ENCODE data around the gene HCAR2.
"Not testable (repeated sequence)": the region's sequence is repeated elsewhere in the genome, so short reads cannot be mapped to it uniquely, and the experiment has no call there.

Gene HCAR2

DNA sequence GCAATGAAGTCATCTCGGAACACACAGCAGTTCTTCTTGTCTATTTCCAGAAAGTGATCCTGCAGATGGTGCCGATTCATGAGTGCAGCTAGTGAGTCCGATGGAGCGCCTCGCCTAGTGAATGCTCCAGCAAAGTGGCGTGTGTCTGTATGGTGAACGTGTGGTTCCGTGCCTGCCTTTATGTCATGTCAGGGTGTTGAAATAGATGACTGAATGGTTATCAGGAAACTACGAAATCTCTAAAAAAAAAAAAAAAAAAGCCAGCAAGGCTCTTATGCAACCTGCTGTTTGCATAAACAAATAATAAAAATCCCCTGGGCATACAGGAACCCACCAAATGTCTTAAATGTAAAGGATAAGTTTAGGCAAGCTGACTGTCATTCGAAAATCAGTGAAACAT lies 13.5 kb upstream of the HCAR2 start, which contains the start of gene HCAR3:
Gene HCAR3 (minus strand): TSS at position 154 of the 400 bp plus-strand sequence. CDS start 74 bp downstream, at position 80.
- not testable (repeated sequence) for DNase-seq (ENCODE audit: low read depth)

DNA sequence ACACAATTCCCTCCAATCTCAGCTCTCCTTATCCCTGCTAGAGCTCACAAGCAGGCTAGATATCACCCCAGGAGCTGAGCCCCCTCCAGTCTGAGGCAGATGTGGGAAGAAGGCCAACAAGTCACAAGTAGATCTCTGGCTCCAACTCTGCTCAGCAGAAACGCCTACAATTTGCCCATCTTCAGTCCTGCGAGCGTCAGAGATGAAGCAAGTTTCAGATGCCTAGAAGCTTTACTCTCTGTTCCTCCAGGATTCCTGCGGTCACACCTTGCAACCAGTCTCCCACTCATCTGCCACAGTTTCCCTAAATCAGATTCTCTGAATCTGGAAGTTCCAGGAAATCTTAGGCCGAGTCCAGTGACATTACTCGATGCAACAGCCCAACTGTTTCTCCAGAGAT lies 12.1 kb upstream of the HCAR2 start:
- not testable (repeated sequence) for DNase-seq (ENCODE audit: low read depth)

GRCh38 chr12:122713491-122714188 lies 10.5 kb upstream of the HCAR2 start:
- not testable (repeated sequence) for DNase-seq (ENCODE audit: low read depth)

- DNase-seq (ENCODE audit: low read depth), result not testable (repeated sequence)
Observed at GRCh38 chr12:122711266-122711665, 8.1 kb upstream of the HCAR2 start.

- not testable (repeated sequence) for DNase-seq (ENCODE audit: low read depth)
Observed at GRCh38 chr12:122710341-122710740, 7.2 kb upstream of the HCAR2 start.

DNA sequence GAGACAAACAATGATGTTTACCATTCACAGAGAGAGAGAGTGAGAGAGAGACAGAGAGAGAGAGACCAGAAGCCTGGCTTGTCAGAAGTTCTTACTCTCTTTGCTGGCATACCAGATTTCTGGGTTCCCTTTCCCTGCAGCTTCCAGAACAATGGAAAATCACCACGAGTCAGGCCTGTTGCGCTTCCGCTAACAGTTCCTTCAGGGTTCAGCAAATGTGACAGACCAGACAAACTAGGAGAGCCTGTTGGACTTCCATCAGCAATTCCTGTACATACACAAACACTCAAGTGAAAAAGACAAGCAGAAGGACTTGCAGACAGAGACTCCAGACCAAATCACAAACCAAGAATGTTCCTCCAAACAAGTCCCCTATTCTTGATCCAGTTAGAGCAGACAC lies 6.1 kb upstream of the HCAR2 start:
- not testable (repeated sequence) for DNase-seq (ENCODE audit: low read depth)

DNA sequence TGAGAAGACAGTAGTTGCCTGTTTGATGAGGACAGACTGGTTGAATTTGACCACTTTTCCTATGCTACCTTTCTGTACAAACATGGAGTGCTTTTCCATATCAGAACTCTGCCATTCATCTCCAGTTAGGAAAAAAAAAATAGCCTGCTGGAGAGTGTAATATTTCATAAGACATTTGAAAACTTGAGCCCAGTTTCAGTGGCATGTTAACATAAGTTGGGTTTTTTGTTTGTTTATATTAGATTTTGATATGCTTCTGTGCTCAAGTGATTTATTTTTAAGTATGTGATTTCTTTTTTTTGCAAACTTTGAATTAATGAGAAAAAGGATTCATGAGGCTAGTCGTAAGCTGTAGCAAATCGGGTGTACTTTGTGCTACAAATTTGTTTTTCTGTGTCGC lies 684 bp upstream of the HCAR2 start:
- not testable (repeated sequence) for DNase-seq (ENCODE audit: low read depth)

- DNase-seq (ENCODE audit: low read depth), result not testable (repeated sequence)
Observed at GRCh38 chr12:122701481-122701880, 1.7 kb downstream of the HCAR2 start.

GRCh38 chr12:122700038-122700710 lies 3.0 kb downstream of the HCAR2 start:
- DNase-seq (ENCODE audit: low read depth), result not testable (repeated sequence)

DNA sequence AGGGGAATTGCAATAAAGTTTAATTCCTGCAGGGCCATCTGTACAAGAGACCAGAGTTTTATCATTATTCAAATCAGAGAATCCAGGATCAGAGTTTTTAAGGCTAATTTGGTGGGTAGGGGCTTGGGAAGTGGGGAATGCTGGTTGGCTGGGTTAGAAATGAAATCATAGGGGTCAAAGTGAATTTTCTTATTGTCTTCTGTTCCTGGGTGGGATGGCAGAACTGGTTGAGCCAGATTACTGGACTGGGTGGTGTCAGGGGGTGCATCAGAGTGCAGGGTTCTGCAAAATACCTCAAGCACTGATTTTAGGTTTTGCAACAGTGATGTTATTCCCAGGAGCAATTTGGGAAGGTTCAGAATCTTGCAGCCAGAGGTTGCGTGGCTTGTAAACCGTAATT lies 6.2 kb downstream of the HCAR2 start:
- DNase-seq (ENCODE audit: low read depth), result not testable (repeated sequence)

GRCh38 chr12:122691566-122691965 lies 11.6 kb downstream of the HCAR2 start:
- no peak for DNase-seq (ENCODE audit: low read depth)

DNA sequence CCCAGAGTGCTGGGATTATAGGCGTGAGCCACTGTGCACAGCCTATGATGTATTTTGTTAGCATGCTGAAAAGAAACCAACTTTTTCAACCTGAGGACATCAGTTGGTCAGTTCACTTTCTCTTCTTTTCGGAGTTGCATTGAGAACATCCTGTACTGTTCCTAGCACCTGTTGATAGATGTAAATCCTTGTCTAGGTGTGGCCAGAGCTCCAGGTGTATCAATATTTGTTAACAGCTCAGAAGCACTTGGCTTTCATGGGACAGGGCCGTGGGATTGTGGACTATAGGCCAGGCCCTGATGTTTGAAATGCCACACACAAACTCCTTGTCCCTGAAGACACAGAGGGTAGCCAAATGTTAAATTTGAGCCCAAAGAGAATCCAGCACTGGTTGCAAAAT lies 14.9 kb downstream of the HCAR2 start:
- no peak for DNase-seq (ENCODE audit: low read depth)

DNA sequence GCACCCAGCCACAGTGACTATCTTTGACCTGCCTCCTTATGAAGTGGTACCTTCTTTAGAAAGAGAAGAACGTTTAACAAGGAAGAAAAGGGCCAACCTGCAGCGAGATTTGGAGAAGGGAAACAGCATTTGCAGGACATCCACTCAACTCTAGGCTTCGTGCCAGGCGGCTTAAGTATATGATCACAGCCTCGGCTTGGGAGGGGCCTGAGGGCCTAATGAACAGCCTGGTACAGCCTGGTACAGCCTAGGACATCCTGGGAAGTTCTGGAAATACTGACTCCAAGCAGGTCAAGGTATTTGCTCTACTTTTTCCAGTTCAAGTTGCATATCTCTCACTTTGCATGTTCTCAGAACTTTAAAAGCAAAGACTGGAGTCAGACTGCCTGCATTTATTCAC lies 16.1 kb downstream of the HCAR2 start:
- DNase-seq (ENCODE audit: low read depth), result no peak

GRCh38 chr12:122686538-122686937 lies 16.6 kb downstream of the HCAR2 start:
- no peak for DNase-seq (ENCODE audit: low read depth)

DNA sequence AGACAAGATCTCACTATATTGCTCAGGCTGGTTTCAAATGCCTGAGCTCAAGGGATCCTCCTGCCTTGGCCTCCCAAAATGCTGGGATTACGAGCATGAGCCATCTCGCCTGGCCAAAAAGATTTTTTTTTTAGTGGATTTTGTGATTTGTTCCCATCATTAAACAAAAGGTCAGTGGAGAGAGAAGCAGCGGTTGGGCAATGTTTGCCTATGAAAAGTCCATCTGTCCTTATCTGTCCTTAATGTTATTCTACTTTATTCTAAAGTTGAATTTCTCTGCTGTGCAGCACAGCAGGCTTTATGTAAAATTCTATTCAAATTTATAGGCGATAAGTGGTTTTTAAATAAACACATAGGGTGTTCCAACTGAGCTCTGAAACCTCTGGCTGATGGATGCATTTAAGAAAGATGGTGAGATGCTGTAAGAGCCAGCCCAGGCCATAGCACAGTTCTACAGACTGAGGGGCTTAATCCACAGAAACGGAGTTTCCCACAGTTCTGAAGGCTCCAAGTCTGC lies 18.8 kb downstream of the HCAR2 start:
- no peak for DNase-seq (ENCODE audit: low read depth)

GRCh38 chr12:122681814-122682213 lies 21.3 kb downstream of the HCAR2 start:
- peak; percentile 48 for DNase-seq (ENCODE audit: low read depth)

- DNase-seq (ENCODE audit: low read depth), result not testable (repeated sequence)
Observed at GRCh38 chr12:122680989-122681388, 22.2 kb downstream of the HCAR2 start.

DNA sequence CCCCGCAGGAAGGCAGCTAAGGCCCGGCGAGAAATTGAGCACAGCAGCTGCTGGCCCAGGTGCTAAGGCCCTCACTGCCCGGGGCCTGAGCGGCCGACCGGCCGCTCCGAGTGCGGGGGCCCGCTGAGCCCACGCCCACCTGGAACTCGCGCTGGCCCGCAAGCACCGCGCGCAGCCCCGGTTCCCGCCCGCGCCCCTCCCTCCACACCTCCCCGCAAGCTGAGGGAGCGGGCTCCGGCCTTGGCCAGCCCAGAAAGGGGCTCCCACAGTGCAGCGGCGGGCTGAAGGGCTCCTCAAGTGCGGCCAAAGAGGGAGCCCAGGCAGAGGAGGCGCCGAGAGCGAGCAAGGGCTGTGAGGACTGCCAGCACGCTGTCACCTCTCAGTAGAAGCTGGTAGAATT lies 26.4 kb downstream of the HCAR2 start:
- DNase-seq (ENCODE audit: low read depth), result not testable (repeated sequence)

DNA sequence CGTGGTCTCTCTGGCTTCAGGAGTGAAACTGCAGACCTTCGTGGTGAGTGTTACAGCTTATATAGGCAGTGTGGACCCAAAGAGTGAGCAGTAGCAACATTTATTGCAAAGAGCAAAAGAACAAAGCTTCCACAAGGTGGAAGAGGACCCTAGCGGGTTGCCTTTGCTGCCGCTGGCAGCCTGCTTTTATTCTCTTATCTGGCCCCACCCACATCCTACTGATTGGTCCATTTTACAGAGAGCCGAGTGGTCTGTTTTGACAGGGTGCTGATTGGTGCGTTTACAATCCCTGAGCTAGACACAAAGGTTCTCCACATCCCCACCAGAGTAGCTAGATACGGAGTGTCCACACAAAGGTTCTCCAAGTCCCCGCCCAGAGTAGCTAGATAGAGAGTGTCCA lies 27.1 kb downstream of the HCAR2 start:
- DNase-seq (ENCODE audit: low read depth), result not testable (repeated sequence)

- DNase-seq (ENCODE audit: low read depth), result no peak
Observed at GRCh38 chr12:122672515-122672914, 30.6 kb downstream of the HCAR2 start.

DNA sequence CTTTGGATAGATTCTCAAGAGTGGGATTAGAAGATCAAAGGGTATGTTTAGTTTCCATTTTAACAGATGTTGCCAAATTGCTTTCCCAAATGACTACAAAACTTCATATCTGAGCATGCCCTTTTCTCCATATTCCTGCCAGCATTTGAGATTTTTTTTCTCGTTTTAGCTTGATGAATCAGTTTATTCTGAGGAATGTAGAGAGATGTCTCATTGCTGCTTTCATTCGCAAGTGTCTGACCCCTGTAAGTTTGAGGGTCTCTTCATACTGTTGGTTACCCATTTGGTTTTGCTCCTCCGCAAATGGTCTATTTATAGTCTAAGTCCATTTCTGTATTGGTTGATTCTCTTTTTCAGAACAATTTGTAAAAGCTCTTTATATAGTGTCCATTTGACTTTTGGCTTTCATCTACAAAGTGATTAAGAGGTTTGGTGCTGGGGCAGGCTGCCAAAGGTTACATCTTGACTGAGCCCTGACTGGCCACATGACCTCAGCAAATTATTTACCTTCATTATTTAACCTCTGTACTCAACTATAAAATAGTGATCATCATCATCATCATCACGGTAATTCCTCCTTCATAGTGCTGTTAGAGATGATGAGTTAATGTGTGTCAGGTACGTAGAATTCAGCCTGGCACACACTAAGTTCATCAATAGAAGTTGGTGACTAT lies 33.6 kb downstream of the HCAR2 start:
- DNase-seq (ENCODE audit: low read depth), result peak; percentile 32

DNA sequence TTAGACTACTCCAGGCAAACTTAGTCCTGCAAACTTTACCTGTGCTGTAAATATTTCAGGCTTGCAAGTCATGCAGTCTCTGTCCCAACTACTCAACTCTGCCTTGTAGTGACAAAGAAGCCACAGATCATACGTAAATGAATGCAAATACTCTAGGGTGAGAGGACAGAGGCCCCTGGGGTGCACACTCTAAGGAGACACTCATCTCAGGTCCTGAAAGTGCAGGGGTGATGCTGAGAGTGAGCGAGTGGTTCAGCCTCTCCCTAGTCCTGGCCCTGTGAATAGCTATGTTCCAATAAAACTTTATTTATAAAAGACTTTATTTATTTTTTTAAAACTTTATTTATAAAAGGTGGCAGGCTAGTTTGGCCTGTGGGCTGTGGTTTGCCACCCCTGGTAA lies 34.9 kb downstream of the HCAR2 start:
- no peak for DNase-seq (ENCODE audit: low read depth)

DNA sequence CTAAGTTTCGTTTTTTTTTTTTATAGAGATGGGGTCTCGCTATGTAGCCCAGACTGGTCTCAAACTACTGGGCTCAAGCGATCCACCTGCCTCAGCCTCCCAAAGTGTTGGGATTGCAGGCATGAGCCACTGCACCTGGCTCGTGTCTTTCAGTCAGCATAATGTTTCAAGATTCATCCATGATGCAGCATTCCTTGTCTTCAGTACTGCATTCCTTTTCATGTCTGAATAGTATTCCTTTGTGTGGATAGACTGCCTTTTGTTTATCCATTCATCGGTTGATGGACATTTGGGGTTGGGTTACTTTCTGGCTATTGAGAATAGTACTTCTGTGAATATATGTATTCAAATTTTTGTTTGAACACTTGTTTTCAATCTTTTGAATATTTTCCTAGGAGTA lies 37.4 kb downstream of the HCAR2 start:
- DNase-seq (ENCODE audit: low read depth), result no peak
